ENCODE results near the gene ABCC5.

- no peak for TF ChIP-seq EZH2 (IDR thresholded peaks at IDR 0.05; ENCODE audit: low read depth)
- TF ChIP-seq, protein P1, sequence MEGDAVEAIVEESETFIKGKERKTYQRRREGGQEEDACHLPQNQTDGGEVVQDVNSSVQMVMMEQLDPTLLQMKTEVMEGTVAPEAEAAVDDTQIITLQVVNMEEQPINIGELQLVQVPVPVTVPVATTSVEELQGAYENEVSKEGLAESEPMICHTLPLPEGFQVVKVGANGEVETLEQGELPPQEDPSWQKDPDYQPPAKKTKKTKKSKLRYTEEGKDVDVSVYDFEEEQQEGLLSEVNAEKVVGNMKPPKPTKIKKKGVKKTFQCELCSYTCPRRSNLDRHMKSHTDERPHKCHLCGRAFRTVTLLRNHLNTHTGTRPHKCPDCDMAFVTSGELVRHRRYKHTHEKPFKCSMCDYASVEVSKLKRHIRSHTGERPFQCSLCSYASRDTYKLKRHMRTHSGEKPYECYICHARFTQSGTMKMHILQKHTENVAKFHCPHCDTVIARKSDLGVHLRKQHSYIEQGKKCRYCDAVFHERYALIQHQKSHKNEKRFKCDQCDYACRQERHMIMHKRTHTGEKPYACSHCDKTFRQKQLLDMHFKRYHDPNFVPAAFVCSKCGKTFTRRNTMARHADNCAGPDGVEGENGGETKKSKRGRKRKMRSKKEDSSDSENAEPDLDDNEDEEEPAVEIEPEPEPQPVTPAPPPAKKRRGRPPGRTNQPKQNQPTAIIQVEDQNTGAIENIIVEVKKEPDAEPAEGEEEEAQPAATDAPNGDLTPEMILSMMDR (conservative IDR thresholded peaks at IDR 0.05), result no peak
Observed at GRCh38 chr3:183967693-183968092, 50.0 kb downstream of the ABCC5 start.

All from PC-9 (cell line).